WTC11 (cell line): ENCODE measurements around the gene MYO16. TPM values are rescaled to one million over a fixed set of nuclear protein-coding genes. Genes with fewer than 3 reads are reported as not detected.

Experiments used
- ATAC-seq: fragments of 200-7000 bp; cut with Tn5 transposase; 2 replicates; pipeline ENCODE4 v1.10.0; 2021; ENCODE audit warnings: mild to moderate bottlenecking, moderate library complexity
- CTCF ChIA-PET: fragments of 300-600 bp; sonication (Branson Sonifier 250); formaldehyde crosslinking; loops from one replicate; lab custom pipeline; 2021; ENCODE audit warnings: antibody characterized with exemption; lab: Charles Lee
- POLR2A ChIA-PET: fragments of 350-600 bp; sonication (Branson Sonifier 250); formaldehyde crosslinking; loops from one replicate; lab custom pipeline; 2021; ENCODE audit warnings: antibody characterized with exemption; lab: Charles Lee
- DNase-seq: peaks from one replicate; pipeline ENCODE4 v3.0.0; 2021; ENCODE audit warnings: low spot score
- H3K27ac Mint-ChIP-seq: 2 replicates; pipeline ENCODE4 v1.8.0; 2021; ENCODE audit warnings: mixed read lengths
- H3K27me3 Mint-ChIP-seq: 2 replicates; pipeline ENCODE4 v1.8.0; 2021; ENCODE audit warnings: low read depth, mild to moderate bottlenecking, moderate library complexity, mixed read lengths
- H3K36me3 Mint-ChIP-seq: 2 replicates; pipeline ENCODE4 v1.8.0; 2021; ENCODE audit warnings: mixed read lengths
- H3K4me1 Mint-ChIP-seq: 2 replicates; pipeline ENCODE4 v1.8.0; 2022; ENCODE audit warnings: mixed read lengths
- H3K4me3 Mint-ChIP-seq: 2 replicates; pipeline ENCODE4 v1.8.0; 2021; ENCODE audit warnings: mild to moderate bottlenecking, moderate library complexity, mixed read lengths
- H3K9me3 Mint-ChIP-seq: 2 replicates; pipeline ENCODE4 v1.8.0; 2021; ENCODE audit warnings: mixed read lengths
- ATF2 ChIP-seq: sonication (generic); formaldehyde crosslinking; IDR thresholded peaks from 2 replicates; pipeline ENCODE4 v1.8.1; 2022; ENCODE audit warnings: low read depth, missing genetic modification reagents, borderline replicate concordance
- CBFB ChIP-seq: sonication (generic); formaldehyde crosslinking; IDR thresholded peaks from 2 replicates; pipeline ENCODE4 v1.8.1; 2022; ENCODE audit warnings: mild to moderate bottlenecking, low read depth, missing genetic modification reagents
- CREB1 ChIP-seq: sonication (generic); formaldehyde crosslinking; IDR thresholded peaks from 2 replicates; pipeline ENCODE4 v1.8.0; 2023; ENCODE audit warnings: mild to moderate bottlenecking, missing genetic modification reagents
- CREM ChIP-seq: sonication (generic); formaldehyde crosslinking; IDR thresholded peaks from 2 replicates; pipeline ENCODE4 v1.8.1; 2022; ENCODE audit warnings: mild to moderate bottlenecking, missing genetic modification reagents, moderate library complexity
- EMX1 ChIP-seq: fragments of 250-450 bp; sonication (Bioruptor Pico); IDR thresholded peaks from 2 replicates; pipeline ENCODE4 v1.8.0; 2021; ENCODE audit warnings: mild to moderate bottlenecking
- ERG ChIP-seq: fragments of 250-450 bp; sonication (Bioruptor Pico); IDR thresholded peaks from 2 replicates; pipeline ENCODE4 v1.8.0; 2021; ENCODE audit warnings: mild to moderate bottlenecking
- ESRRA ChIP-seq: sonication (generic); formaldehyde crosslinking; IDR thresholded peaks from 2 replicates; pipeline ENCODE4 v1.8.1; 2022; ENCODE audit warnings: mild to moderate bottlenecking, missing genetic modification reagents, borderline replicate concordance
- GRHL2 ChIP-seq: fragments of 250-450 bp; sonication (Bioruptor Pico); IDR thresholded peaks from 2 replicates; pipeline ENCODE4 v1.8.0; 2022; ENCODE audit warnings: mild to moderate bottlenecking, moderate library complexity; ENCODE audit not compliant: insufficient replicate concordance, severe bottlenecking
- JUN ChIP-seq: sonication (generic); formaldehyde crosslinking; IDR thresholded peaks from 2 replicates; pipeline ENCODE4 v1.8.0; 2023; ENCODE audit warnings: mild to moderate bottlenecking, missing genetic modification reagents
- MLX ChIP-seq: sonication (generic); formaldehyde crosslinking; IDR thresholded peaks from 2 replicates; pipeline ENCODE4 v1.8.1; 2023; ENCODE audit warnings: mild to moderate bottlenecking, missing genetic modification reagents, moderate library complexity
- MYBL2 ChIP-seq: sonication (generic); formaldehyde crosslinking; IDR thresholded peaks from 2 replicates; pipeline ENCODE4 v1.8.1; 2023; ENCODE audit warnings: mild to moderate bottlenecking, moderate library complexity, missing genetic modification reagents
- NR1H2 ChIP-seq: sonication (generic); formaldehyde crosslinking; IDR thresholded peaks from 2 replicates; pipeline ENCODE4 v1.9.0; 2021; ENCODE audit warnings: mild to moderate bottlenecking, moderate library complexity, missing genetic modification reagents
- NR2C2 ChIP-seq: sonication (generic); formaldehyde crosslinking; IDR thresholded peaks from 2 replicates; pipeline ENCODE4 v1.8.0; 2022; ENCODE audit warnings: mild to moderate bottlenecking, missing genetic modification reagents
- PRDM15 ChIP-seq: sonication (generic); formaldehyde crosslinking; IDR thresholded peaks from 2 replicates; pipeline ENCODE4 v1.8.0; 2022; ENCODE audit warnings: missing genetic modification reagents
- SMAD3 ChIP-seq: sonication (generic); formaldehyde crosslinking; IDR thresholded peaks from 2 replicates; pipeline ENCODE4 v1.8.0; 2022; ENCODE audit warnings: missing genetic modification reagents, mild to moderate bottlenecking, borderline replicate concordance
- SMAD4 ChIP-seq: sonication (generic); formaldehyde crosslinking; IDR thresholded peaks from 2 replicates; pipeline ENCODE4 v1.8.0; 2022; ENCODE audit warnings: mild to moderate bottlenecking, missing genetic modification reagents
- SP1 ChIP-seq: sonication (generic); formaldehyde crosslinking; conservative IDR thresholded peaks from 2 replicates; pipeline ENCODE4 v1.8.1; 2022; ENCODE audit warnings: missing genetic modification reagents
- STAT6 ChIP-seq: sonication (generic); formaldehyde crosslinking; conservative IDR thresholded peaks from 2 replicates; pipeline ENCODE4 v1.8.1; 2023; ENCODE audit warnings: mild to moderate bottlenecking, low read depth, missing genetic modification reagents, moderate library complexity
- ZMAT4 ChIP-seq: fragments of 250-450 bp; sonication (Bioruptor Pico); IDR thresholded peaks from 2 replicates; pipeline ENCODE4 v1.9.0; 2021; ENCODE audit warnings: mild to moderate bottlenecking
- ZNF263 ChIP-seq: sonication (generic); formaldehyde crosslinking; IDR thresholded peaks from 2 replicates; pipeline ENCODE4 v1.8.1; 2022; ENCODE audit warnings: low read depth, mild to moderate bottlenecking, moderate library complexity, missing genetic modification reagents
- ZNF416 ChIP-seq: fragments of 250-450 bp; sonication (Bioruptor Pico); IDR thresholded peaks from 2 replicates; pipeline ENCODE4 v1.9.0; 2021; ENCODE audit warnings: mild to moderate bottlenecking, inconsistent platforms
- ZNF671 ChIP-seq: fragments of 250-450 bp; sonication (Bioruptor Pico); IDR thresholded peaks from 2 replicates; pipeline ENCODE4 v1.8.0; 2021; ENCODE audit warnings: mild to moderate bottlenecking
- ZSCAN18 ChIP-seq: fragments of 250-450 bp; sonication (Bioruptor Pico); IDR thresholded peaks from 2 replicates; pipeline ENCODE4 v2.1.2; 2022; ENCODE audit warnings: mild to moderate bottlenecking, moderate library complexity
- total RNA-seq: library from RNA; stranded (reverse); gene quantifications from 3 replicates; pipeline ENCODE4 v1.2.3, GENCODE V29; 2021

MYO16 gene
- total RNA-seq, 1 experiment from 2014 or later: 0.09 TPM

GRCh38 chr13:108680011-108680410, 50.6 kb downstream of the MYO16 start:
- Mint-ChIP-seq H3K36me3 (no peaks in the 10 kb centered on the region), H3K4me1 (peaks cover 3% of the 10 kb centered on the region; the same call in 1 of the 2 replicates), H3K4me3 (no peak overlapping the region)
- CTCF ChIA-PET: no interaction called here
- POLR2A ChIA-PET: no interaction called here
- ATAC-seq: no peak
- TF ChIP-seq ZNF671 (CRISPR knock-in tag) (no peak), ZMAT4 (CRISPR knock-in tag) (no peak), ZNF416 (CRISPR knock-in tag) (no peak), JUN (CRISPR knock-in tag) (no peak), SMAD4 (CRISPR knock-in tag) (no peak), ZNF263 (CRISPR knock-in tag) (no peak), CREM (CRISPR knock-in tag) (no peak), PRDM15 (no peak), ERG (no peak), MLX (CRISPR knock-in tag) (no peak), ATF2 (CRISPR knock-in tag) (no peak), NR1H2 (CRISPR knock-in tag) (no peak), CREB1 (CRISPR knock-in tag) (no peak)
- TF ChIP-seq, all 79 proteins: peak for 0
- Mint-ChIP-seq H3K9me3 (no peaks in the 10 kb centered on the region), H3K27ac (no peak overlapping the region), H3K27me3 (no peaks in the 10 kb centered on the region; the same call in 1 of the 2 replicates)
- no peak for DNase-seq

- DNase-seq: no peak
- Mint-ChIP-seq H3K4me1 (no peaks in the 10 kb centered on the region), H3K27me3 (no peaks in the 10 kb centered on the region; the same call in 1 of the 2 replicates), H3K36me3 (no peaks in the 10 kb centered on the region), H3K4me3 (no peak overlapping the region), H3K9me3 (no peaks in the 10 kb centered on the region), H3K27ac (no peak overlapping the region)
- ChIA-PET CTCF (no interaction called here), POLR2A (no interaction called here)
- ATAC-seq: no peak
- no peak for TF ChIP-seq SP1
- no peak for TF ChIP-seq NR2C2 (CRISPR knock-in tag)
- no peak for TF ChIP-seq ZMAT4 (CRISPR knock-in tag)
- TF ChIP-seq EMX1 (CRISPR knock-in tag): no peak
- TF ChIP-seq ESRRA (CRISPR knock-in tag): no peak
- no peak for TF ChIP-seq MYBL2
- TF ChIP-seq GRHL2 (CRISPR knock-in tag): no peak
- no peak for TF ChIP-seq ZSCAN18 (CRISPR knock-in tag)
- no peak for TF ChIP-seq CBFB
- TF ChIP-seq STAT6 (CRISPR knock-in tag): no peak
- TF ChIP-seq SMAD3 (CRISPR knock-in tag): no peak
Measured at GRCh38 chr13:108681986-108682575, 52.7 kb downstream of the MYO16 start.
